ENCODE data around the gene PHAF1.

Gene PHAF1

DNA sequence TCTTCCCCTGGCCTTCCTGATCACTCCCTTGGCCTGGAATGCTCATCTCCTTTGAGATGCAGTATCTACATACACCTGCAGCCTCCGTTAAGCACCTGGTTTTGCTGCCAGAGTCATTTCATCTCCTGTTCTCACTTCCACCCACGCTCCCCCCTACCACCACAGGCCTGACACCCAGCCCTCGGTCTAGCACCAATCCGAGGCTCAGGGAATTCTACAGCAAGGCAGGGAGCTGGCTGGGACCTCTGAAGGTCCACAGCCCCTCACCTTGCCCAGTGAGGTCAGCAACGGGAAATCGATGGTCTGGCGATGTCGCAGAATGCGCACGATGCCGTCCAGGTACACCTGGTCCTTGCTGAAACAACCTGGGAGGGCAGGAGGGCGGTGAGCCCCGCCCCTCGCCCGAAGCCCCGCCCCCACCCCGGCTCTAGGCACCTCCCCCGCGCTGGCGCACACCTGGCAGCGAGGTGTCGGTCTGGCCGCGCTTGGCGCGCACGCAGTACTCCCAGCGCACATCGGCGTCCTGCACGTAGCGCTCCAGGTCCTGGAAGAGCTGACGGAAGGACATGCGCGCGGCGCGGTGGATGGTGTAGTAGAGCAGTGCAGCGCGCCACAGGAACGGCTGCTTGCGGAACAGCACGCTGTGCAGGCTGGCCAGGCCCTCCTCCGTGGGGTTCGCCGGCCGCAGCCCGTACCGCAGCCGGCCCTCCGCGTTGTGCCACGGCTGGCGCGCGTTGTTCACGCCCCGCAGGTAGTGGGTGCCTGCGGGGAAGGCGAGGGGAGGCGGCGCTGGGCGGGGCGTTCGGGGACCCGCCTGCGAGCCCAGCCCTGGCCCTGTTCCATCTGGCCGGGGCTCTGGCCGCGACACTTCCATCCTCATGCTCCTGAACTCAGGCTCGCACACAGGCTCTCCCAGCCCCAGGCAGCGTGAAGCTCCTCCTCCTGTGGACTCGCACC is 68.3 kb downstream of the PHAF1 start:
- Histone ChIP-seq H3K36me3 (ENCODE audit: control insufficient read depth in 4 of 4, insufficient read depth in 4 of 4, low read length in 3 of 4) (peaks cover 0 to 2% (median 0%) of the 10 kb centered on the region in 4 experiments), H3K4me1 (ENCODE audit: control extremely low read depth in 1 of 4, control insufficient read depth in 4 of 4, insufficient read depth in 4 of 4, low read length in 3 of 4) (peaks cover 0 to 33% (median 25%) of the 10 kb centered on the region in 4 experiments), H3K27me3 (replicated peaks in 2 of 5; ENCODE audit: control insufficient read depth in 4 of 5, insufficient read depth in 5 of 5, low read length in 4 of 5) (peaks cover 0 to 55% (median 30%) of the 10 kb centered on the region in 5 experiments), H3K27ac (ENCODE audit: insufficient read depth in 1 of 2, low read depth in 1 of 2, low read length in 2 of 2, poor library complexity in 1 of 2, severe bottlenecking in 2 of 2) (no peak overlapping the region), H3K4me3 (ENCODE audit: control insufficient read depth in 1 of 7, extremely low read depth in 1 of 7, insufficient read depth in 4 of 7, low read depth in 2 of 7, low read length in 6 of 7) (peak overlapping the region in 6 of 7 experiments; percentile 40 to 74 (median 55)), H3K9me3 (ENCODE audit: control extremely low read depth in 1 of 5, control insufficient read depth in 4 of 5, insufficient read depth in 2 of 5, low read depth in 1 of 5, low read length in 4 of 5) (no peaks in the 10 kb centered on the region)
- ChIA-PET POLR2A (no interaction called here), CTCF (interaction anchor here (1.2 to 4.6 kb wide), 4 partner anchors 10 to 79 kb away, joined by 3 to 34 read pairs (median 4); partner anchors contain the start of gene B3GNT9)
- DNase-seq, result peak in 2 of 3 donors; percentile 74 to 75
- WGBS (ENCODE audit: insufficient coverage), result 4% methylated on average over 59 of the region's 73 CpGs

DNA sequence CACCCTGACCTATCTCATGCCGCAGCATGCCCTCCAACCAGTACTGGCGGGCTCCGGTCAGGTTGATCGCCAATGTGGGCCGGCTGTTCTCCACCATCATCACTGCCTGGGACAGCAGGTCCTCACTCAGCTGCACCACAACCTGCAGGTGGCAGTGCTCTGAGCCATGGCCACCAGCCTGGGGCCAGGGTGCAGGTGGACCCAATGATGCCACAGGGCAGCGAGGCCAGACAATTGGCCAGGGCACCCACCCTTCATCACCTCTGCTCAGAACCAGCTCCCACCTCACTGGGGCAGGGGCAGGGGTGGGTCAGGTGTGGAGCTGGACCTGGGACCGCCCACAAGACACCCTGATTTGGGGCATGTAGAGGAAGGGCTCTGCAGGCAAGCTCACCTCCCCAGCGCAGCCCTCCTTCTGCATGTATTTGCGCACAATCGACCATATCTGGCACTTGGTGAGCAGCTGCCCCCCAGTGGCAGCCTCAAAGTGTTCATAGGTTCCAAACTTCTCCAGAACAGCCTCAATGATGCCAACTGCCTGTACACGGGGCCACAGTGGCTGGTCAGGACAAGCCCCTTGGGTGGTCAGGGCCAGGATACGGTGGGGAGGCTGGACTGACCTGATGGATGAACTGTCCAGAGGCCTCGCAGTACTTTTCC is 69.8 kb downstream of the PHAF1 start:
- H3K36me3 ChIP-seq (ENCODE audit: control insufficient read depth in 4 of 4, insufficient read depth in 4 of 4, low read length in 3 of 4), result peaks cover 0 to 2% (median 0%) of the 10 kb centered on the region in 4 experiments
- DNase-seq, result peak in 1 of 3 donors; percentile 56
- no peak overlapping the region for H3K27ac ChIP-seq (ENCODE audit: insufficient read depth in 1 of 2, low read depth in 1 of 2, low read length in 2 of 2, poor library complexity in 1 of 2, severe bottlenecking in 2 of 2)
- WGBS (ENCODE audit: insufficient coverage), result 96% methylated on average over 8 of the region's 13 CpGs
- ChIA-PET CTCF (interaction anchor here (0.8 to 1.3 kb wide), 4 partner anchors 16 to 217 kb away, joined by 3 to 4 read pairs (median 4); no protein-coding TSS in a partner anchor), POLR2A (no interaction called here)
- peaks cover 0 to 44% (median 23%) of the 10 kb centered on the region in 5 experiments for H3K27me3 ChIP-seq (replicated peaks in 2 of 5; ENCODE audit: control insufficient read depth in 4 of 5, insufficient read depth in 5 of 5, low read length in 4 of 5)
- H3K9me3 ChIP-seq (ENCODE audit: control extremely low read depth in 1 of 5, control insufficient read depth in 4 of 5, insufficient read depth in 2 of 5, low read depth in 1 of 5, low read length in 4 of 5), result no peaks in the 10 kb centered on the region
- H3K4me3 ChIP-seq (ENCODE audit: control insufficient read depth in 1 of 7, extremely low read depth in 1 of 7, insufficient read depth in 4 of 7, low read depth in 2 of 7, low read length in 6 of 7), result no peak overlapping the region
- H3K4me1 ChIP-seq (ENCODE audit: control extremely low read depth in 1 of 4, control insufficient read depth in 4 of 4, insufficient read depth in 4 of 4, low read length in 3 of 4), result peaks cover 0 to 31% (median 26%) of the 10 kb centered on the region in 4 experiments

DNA sequence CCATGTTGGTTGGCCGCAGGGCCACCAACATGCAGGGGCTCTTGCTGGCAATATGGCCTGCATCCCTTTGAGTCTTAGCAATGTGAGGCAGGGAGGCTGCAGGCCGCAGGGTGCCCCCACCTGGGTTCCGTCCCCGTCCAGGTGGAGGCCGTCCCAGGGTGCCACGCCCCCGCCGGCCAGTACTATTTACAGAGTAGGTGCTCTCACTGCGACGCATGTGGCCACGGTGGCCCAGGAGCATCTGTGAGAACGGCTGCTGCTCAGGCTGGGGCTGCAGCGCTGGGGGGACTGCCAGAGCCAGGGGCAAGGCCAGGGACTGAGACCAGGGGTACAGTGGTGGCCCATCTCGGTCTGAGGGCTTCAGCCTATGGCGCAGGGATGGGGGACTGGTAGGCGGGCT is 70.4 kb downstream of the PHAF1 start:
- POLR2A ChIA-PET, result no interaction called here
- DNase-seq, result no peak
- CTCF ChIA-PET, result interaction anchor here (1.1 to 1.3 kb wide), 2 partner anchors 16 to 18 kb away, joined by 4 read pairs; no protein-coding TSS in a partner anchor

DNA sequence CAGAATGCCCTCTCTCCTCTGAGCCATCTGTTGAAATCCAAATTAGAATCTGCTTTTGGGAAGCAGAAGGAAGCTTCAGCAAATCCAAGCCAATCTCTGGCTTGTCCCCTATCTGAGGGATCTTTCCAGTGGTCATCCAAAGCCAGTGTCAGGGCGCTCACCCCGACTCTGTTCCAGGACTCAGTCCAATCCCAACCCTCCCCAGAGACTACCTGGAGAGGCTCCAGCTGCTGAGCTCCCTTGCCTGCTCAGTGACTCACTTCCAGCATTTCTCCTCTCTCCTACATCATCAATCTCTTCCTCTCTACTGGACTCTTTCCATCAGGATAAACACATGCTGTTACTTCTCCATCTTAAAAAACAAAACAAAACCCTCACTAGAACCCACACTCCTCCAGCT is 71.6 kb downstream of the PHAF1 start:
- H3K4me3 ChIP-seq (ENCODE audit: control insufficient read depth in 1 of 7, extremely low read depth in 1 of 7, insufficient read depth in 4 of 7, low read depth in 2 of 7, low read length in 6 of 7), result no peak overlapping the region

More for the DNA sequence above, 70.4 kb downstream of the PHAF1 start:
- Histone ChIP-seq H3K27me3 (replicated peaks in 2 of 5; ENCODE audit: control insufficient read depth in 4 of 5, insufficient read depth in 5 of 5, low read length in 4 of 5) (peaks cover 0 to 44% (median 20%) of the 10 kb centered on the region in 5 experiments), H3K4me3 (ENCODE audit: control insufficient read depth in 1 of 7, extremely low read depth in 1 of 7, insufficient read depth in 4 of 7, low read depth in 2 of 7, low read length in 6 of 7) (no peak overlapping the region), H3K9me3 (ENCODE audit: control extremely low read depth in 1 of 5, control insufficient read depth in 4 of 5, insufficient read depth in 2 of 5, low read depth in 1 of 5, low read length in 4 of 5) (no peaks in the 10 kb centered on the region), H3K27ac (ENCODE audit: insufficient read depth in 1 of 2, low read depth in 1 of 2, low read length in 2 of 2, poor library complexity in 1 of 2, severe bottlenecking in 2 of 2) (no peak overlapping the region), H3K4me1 (ENCODE audit: control extremely low read depth in 1 of 4, control insufficient read depth in 4 of 4, insufficient read depth in 4 of 4, low read length in 3 of 4) (peaks cover 0 to 31% (median 26%) of the 10 kb centered on the region in 4 experiments), H3K36me3 (ENCODE audit: control insufficient read depth in 4 of 4, insufficient read depth in 4 of 4, low read length in 3 of 4) (peaks cover 0 to 2% (median 0%) of the 10 kb centered on the region in 4 experiments)
- 97% methylated on average over 14 of the region's 16 CpGs for WGBS (ENCODE audit: insufficient coverage)

DNA sequence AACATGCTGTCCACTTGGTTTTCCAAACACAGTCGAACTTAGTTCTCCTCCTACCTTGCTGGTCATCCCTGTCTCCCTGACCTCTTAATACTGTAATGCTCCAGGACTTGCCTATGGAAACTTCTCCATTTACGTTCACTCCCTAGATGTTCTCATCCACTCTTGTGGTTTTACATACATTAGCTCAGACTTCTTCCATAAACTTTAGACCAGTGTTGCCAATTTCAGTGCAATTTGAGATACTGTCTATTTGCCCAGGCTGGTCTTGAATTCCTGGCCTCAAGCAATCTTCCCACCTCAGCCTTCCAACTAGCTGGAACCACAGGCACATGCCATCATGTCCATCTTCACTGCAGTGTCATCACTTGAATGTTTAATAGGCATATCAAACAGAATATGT is 72.5 kb downstream of the PHAF1 start:
- no peak for DNase-seq
- Histone ChIP-seq H3K36me3 (ENCODE audit: control insufficient read depth in 4 of 4, insufficient read depth in 4 of 4, low read length in 3 of 4) (no peaks in the 10 kb centered on the region), H3K27ac (ENCODE audit: insufficient read depth in 1 of 2, low read depth in 1 of 2, low read length in 2 of 2, poor library complexity in 1 of 2, severe bottlenecking in 2 of 2) (no peak overlapping the region), H3K4me1 (ENCODE audit: control extremely low read depth in 1 of 4, control insufficient read depth in 4 of 4, insufficient read depth in 4 of 4, low read length in 3 of 4) (peaks cover 0 to 35% (median 29%) of the 10 kb centered on the region in 4 experiments), H3K9me3 (ENCODE audit: control extremely low read depth in 1 of 5, control insufficient read depth in 4 of 5, insufficient read depth in 2 of 5, low read depth in 1 of 5, low read length in 4 of 5) (no peaks in the 10 kb centered on the region), H3K4me3 (ENCODE audit: control insufficient read depth in 1 of 7, extremely low read depth in 1 of 7, insufficient read depth in 4 of 7, low read depth in 2 of 7, low read length in 6 of 7) (no peak overlapping the region), H3K27me3 (replicated peaks in 2 of 5; ENCODE audit: control insufficient read depth in 4 of 5, insufficient read depth in 5 of 5, low read length in 4 of 5) (peaks cover 0 to 26% (median 16%) of the 10 kb centered on the region in 5 experiments)
- CTCF ChIA-PET, result interaction anchor here (0.9 to 2.6 kb wide), 8 partner anchors 8 to 26 kb away, joined by 3 to 13 read pairs (median 5); no protein-coding TSS in a partner anchor
- WGBS (ENCODE audit: insufficient coverage), result 96% methylated on average over 2 of the region's 2 CpGs
- POLR2A ChIA-PET, result interaction anchor here (0.6 kb wide), 1 partner anchor 67 kb away, joined by 4 read pairs; no protein-coding TSS in a partner anchor

More for the DNA sequence above, 71.6 kb downstream of the PHAF1 start:
- ChIA-PET POLR2A (no interaction called here), CTCF (interaction anchor here (0.7 to 2.6 kb wide), 7 partner anchors 9 to 80 kb away, joined by 3 to 13 read pairs (median 3); partner anchors contain the start of genes B3GNT9, FBXL8 and TRADD)
- Histone ChIP-seq H3K27me3 (replicated peaks in 2 of 5; ENCODE audit: control insufficient read depth in 4 of 5, insufficient read depth in 5 of 5, low read length in 4 of 5) (peaks cover 0 to 34% (median 18%) of the 10 kb centered on the region in 5 experiments), H3K4me1 (ENCODE audit: control extremely low read depth in 1 of 4, control insufficient read depth in 4 of 4, insufficient read depth in 4 of 4, low read length in 3 of 4) (peaks cover 0 to 35% (median 29%) of the 10 kb centered on the region in 4 experiments), H3K9me3 (ENCODE audit: control extremely low read depth in 1 of 5, control insufficient read depth in 4 of 5, insufficient read depth in 2 of 5, low read depth in 1 of 5, low read length in 4 of 5) (no peaks in the 10 kb centered on the region), H3K36me3 (ENCODE audit: control insufficient read depth in 4 of 4, insufficient read depth in 4 of 4, low read length in 3 of 4) (peaks cover 0 to 2% (median 0%) of the 10 kb centered on the region in 4 experiments), H3K27ac (ENCODE audit: insufficient read depth in 1 of 2, low read depth in 1 of 2, low read length in 2 of 2, poor library complexity in 1 of 2, severe bottlenecking in 2 of 2) (no peak overlapping the region)
- 100% methylated on average over 2 of the region's 2 CpGs for WGBS (ENCODE audit: insufficient coverage)
- no peak for DNase-seq

DNA sequence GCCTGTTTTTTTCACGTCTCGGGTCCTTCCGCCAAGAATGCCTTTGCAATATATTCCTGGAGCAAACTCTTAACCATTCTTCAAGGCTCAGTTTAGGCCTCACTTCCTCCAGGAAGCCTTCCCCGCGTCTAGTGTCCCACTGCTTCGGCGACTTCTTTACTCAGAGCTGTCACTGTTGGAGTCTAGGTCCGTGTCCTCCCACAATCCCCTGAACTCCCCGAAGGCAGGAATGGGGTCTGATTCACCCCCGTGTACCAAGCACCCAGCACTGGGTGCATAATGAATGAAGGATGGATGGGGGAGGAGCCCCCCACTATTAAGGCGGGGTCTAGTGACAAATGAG is 73.5 kb downstream of the PHAF1 start:
- POLR2A ChIA-PET, result no interaction called here
- Histone ChIP-seq H3K9me3 (ENCODE audit: control extremely low read depth in 1 of 5, control insufficient read depth in 4 of 5, insufficient read depth in 2 of 5, low read depth in 1 of 5, low read length in 4 of 5) (no peaks in the 10 kb centered on the region), H3K27ac (ENCODE audit: insufficient read depth in 1 of 2, low read depth in 1 of 2, low read length in 2 of 2, poor library complexity in 1 of 2, severe bottlenecking in 2 of 2) (peak overlapping the region in 1 of 2 experiments; percentile 96), H3K4me1 (ENCODE audit: control extremely low read depth in 1 of 4, control insufficient read depth in 4 of 4, insufficient read depth in 4 of 4, low read length in 3 of 4) (peaks cover 0 to 28% (median 24%) of the 10 kb centered on the region in 4 experiments), H3K36me3 (ENCODE audit: control insufficient read depth in 4 of 4, insufficient read depth in 4 of 4, low read length in 3 of 4) (no peaks in the 10 kb centered on the region), H3K4me3 (ENCODE audit: control insufficient read depth in 1 of 7, extremely low read depth in 1 of 7, insufficient read depth in 4 of 7, low read depth in 2 of 7, low read length in 6 of 7) (peak overlapping the region; percentile 72 to 94 (median 81)), H3K27me3 (replicated peaks in 2 of 5; ENCODE audit: control insufficient read depth in 4 of 5, insufficient read depth in 5 of 5, low read length in 4 of 5) (peaks cover 0 to 17% (median 9%) of the 10 kb centered on the region in 5 experiments)
- CTCF ChIA-PET, result interaction anchor here (0.8 to 2.6 kb wide), 8 partner anchors 9 to 166 kb away, joined by 3 to 13 read pairs (median 5); no protein-coding TSS in a partner anchor
- WGBS (ENCODE audit: insufficient coverage), result 13% methylated on average over 8 of the region's 11 CpGs
- DNase-seq, result no peak

Data from common myeloid progenitor, CD34-positive (primary cell).